NCI-H226 (cell line): Measurements from ENCODE around the gene BPI.
"Not testable (repeated sequence)": the region's sequence is repeated elsewhere in the genome, so short reads cannot be mapped to it uniquely, and the experiment has no call there.

Experiments
- DNase-seq: peaks from one replicate; pipeline ENCODE4 v3.0.0-alpha.2; 2015

BPI gene

DNA sequence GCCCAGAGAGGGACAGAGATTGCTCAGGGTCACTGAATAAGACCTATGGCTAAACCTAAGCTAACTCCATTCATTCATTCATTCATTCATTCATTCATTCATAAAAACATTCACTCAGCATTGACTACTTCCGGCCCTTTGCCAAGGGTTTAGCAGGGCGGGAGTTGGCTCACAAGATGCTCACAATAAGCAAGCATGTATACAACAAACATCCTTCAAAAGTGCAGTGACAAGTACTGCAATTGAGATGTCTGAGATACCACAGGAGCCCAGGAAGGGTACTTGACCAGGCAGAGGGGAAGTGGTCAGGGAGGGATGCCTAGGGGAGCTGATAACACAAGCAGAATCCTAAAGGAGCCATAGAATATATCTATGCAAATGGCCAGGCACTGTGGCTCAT is 25.2 kb upstream of the BPI start:
- no peak for DNase-seq

DNA sequence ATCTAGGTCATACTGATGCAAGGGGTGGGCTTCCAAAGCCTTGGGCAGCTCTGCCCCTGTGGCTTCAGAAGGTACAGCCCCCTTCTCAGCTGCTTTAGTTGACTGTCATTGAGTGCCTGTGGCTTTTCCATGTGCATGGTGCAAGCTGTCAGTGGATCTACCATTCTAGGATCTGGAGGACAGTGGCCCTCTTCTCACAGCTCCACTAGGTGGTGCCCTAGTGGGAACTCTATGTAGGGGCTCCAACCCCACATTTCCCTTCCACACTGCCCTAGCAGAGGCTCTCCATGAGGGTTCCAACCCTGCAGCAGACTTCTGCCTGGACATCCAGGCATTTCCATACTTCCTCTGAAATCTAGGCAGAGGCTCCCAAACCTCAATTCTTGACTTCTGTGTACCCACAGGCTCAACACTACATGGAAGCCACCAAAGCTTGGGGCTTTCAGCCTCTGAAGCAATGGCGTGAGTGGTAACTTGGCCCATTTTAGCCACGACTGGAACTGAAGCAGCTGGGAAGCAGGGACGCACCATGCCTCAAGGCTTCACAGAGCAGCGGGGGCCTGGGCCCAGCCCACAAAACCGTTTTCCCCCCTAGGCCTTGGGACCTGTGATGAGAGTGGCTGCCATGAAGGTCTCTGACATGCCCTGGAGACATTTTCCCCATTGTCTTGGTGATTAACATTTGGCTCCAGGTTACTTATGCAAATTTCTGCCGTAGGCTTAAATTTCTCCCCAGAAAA is 22.6 kb upstream of the BPI start:
- not testable (repeated sequence) for DNase-seq

DNA sequence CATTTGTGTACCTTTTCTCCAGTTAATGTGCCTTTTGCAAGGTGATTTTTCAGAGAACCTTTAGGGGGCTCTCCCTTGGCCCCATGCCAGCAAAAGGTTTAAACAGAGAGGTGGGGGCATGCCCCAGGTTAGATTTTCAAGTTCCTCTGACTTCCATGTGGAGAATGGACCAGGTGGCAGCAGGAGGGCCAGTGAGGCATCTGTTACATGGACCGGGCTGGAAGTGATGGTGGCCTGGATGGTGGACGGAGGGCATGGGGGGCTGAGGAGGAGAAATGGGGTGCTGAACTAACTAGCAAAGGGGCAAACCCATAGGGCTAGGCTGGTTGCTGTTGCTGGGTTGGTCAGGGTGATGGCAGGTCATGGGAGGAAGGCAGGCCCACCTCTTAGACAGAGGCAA is 20.7 kb upstream of the BPI start:
- DNase-seq: no peak

DNA sequence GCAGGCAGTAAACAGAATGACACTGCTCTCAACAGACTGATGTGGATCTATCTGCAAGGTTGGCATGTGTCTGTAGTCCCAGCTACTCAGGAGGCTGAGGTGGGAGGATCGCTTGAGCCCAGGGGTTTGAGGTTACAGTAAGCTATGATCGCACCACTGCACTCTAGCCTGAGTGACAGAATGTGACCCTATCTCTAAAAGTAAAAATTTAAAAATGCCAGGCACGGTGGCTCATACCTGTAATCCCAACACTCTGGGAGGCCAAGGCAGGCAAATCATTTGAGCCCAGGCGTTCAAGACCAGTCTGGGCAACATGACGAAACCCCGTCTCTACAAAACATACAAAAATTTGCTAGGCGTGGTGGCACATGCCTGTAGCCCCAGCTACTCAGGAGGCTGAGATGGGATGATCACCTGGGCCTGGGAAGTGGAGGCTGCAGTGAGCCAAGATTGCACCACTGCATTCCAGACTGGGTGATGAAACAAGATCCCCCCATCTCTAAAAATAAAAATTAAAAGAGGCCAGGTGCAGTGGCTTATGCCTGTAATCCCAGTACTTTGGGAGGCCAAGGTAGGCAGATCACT is 19.8 kb upstream of the BPI start:
- DNase-seq: not testable (repeated sequence)

DNA sequence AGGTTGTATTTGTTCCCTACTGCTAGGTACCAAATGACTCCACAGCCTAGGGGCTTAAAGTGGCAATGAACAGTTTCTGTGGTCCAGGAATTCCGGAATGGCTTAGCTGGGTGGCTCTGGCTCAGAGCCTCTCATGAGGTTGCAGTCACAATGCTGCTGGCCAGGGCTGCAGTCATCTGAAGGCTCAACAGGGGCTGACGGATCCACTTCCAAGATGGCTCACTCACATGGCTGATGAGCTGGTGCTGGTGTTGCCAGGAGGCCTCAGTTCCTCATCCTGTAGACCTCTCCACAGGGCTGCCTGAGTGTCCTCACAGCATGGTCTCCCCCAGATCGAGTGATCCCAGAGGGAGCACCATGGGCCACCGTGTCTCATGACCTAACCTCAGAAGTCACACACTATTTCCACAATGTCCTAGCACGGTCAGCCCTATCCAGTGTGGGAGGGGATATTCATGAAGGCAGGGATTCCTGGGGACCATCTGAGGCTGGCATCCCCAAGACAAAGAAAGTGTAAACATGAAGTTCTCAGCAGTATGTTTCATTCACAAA is 19.0 kb upstream of the BPI start:
- no peak for DNase-seq

DNA sequence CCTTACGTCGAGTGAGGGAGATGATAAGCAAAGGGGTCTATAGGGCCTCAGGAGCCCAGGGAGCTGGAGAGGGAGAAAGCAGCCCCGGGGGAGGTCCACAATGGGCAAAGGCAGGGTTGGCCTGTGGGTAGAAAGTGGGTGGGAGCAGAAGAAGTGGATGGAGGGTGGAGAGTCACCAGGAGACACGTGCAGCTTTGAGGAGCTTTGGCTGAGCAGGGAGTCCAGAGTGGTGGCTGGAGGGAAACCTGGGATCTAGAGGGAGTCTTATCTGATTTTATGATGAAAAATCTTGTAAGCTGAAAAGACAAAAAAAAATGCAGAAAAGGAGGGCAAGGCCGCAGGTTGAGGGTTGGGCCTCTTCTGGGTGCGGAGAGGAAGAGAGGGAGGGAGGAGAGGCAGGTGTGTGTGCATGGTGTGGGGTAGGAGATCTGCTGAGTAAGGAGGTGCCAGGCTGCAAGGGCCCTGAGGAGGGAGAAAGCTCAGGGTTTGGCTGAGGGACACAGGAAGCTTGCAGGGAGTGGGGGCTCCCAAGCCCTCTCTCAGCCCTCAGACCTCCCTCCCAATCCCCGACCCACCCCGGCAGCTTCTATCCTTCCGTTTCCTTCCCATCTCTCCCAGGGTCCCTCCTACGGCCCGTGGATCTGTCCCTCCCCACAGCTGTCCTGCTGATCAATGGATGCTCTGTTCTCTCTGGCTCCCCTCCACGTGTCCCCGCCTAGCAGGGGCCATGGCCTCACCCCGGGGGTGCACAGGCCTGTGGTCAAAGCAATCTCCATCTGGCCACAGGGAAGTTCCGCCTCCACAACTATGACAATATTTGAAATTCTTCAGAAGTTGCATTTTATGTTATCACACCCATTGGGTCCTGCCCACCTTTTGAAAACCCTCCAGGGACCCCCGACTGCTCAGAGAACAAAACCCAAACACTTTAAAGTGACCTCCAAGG is 17.1 kb upstream of the BPI start:
- no peak for DNase-seq

DNA sequence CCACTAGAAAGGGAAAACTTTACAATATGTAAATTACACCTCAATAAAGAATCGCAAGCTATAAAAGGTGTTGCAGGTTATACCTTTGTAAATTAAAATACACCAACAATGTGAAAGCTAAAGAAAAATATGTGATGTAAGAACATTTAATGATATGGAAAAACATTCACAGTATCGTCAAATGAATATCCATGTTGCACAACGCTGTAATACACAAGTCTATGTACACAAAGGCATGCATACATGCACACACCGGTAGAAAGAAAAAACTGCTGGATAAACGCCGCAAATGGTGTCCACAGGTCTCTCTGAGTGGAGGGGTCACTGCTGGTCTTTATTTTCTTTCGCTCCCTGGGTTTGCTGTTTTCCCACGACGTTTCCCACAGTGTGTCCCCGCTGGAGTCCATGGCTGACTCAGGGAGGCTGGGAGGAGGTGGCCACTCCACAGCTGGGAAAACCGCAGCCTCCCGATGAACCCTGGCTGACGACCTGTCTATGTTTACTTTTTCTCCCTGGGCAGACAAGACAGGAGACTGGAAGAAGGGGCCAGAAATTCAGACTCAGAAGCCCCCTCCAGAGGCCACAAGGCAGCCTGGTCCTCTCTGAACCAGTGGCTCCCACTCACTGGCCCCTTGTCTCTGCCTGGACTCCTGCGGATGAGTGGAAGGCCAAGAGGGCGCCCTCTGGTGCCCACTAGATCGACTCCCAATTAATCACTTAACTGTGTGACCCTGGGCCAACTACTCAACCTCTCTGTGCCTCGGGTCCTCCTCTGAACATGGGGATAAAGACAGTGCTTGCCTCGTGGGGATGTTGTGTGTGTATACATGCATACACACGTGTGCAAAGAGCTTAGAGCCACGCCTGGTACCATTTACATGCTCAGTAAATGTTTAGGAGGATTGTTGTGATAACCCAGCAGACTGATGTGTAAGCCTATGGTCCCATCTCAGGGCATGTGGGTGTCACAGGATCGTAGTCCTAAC is 12.8 kb upstream of the BPI start:
- no peak for DNase-seq

DNA sequence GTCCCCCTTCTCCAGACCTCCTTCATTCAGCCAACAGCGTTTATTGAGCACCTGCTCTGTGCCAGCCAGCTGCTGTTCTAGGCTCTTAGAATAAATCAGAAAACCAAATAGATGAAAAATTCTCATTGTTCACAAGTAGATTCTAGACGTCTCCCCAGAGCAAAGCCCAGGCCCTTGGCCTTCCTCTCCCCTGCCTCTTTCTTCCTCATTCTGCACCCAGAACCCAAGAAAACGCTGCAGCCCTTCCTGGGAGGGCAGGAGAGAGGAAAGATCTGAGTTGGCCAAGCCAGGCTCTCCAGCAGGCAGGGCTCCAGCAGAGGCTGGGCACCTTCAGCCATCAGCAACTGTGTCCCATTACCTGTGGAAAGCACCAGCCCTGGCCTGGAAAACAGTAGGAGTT is 12.0 kb upstream of the BPI start:
- DNase-seq: no peak

DNA sequence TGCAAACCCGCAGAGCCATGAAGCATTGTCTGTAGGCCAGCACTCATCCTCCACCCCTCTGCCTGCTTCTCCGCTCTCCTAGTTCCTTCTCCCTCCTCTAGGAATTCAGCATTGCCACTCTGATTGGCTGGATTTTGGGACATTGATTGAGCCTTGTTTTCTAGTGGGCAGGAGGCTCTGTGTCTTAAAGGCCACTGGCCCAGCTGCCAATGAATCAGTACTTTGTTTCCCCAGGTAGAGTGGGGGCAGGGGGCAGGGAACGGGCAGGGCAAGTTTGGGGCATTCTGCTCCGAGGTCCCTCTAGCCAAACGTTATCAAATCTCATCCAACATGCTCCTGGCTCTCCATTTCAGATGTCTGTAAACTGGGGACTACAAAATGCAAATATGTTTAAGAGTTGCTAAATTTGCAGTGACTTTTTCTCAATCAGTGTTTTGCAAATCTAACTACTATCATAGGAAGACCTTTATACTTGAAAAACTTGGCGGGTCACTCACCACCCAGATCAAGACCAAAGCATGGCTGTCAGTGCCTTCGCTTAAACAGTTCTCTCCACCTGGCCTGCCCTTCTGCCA is 10.4 kb upstream of the BPI start:
- DNase-seq: no peak

DNA sequence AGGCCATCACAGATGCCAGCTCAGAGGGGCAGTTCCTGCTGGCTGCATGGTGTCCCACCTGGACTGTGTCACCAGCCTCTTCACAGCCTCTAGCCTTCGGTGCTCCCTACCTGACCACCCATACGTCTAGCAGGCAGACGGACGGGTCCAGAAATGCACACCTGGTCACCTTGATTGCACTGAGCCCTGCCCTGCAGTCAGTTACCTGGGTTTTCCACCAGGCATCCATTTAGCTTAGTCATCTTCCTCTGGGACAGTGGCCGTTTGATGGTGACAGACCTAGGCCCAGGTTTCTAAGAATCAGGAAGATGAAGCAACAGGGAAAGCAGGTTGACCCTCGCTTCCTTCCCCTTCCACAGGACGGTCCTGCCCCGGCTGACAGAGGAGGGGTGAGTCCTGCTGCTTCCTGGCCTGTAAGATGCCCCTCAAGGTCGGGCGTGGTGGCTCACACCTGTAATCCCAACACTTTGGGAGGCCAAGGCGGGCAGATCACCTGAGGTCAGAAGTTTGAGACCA is 9.8 kb upstream of the BPI start:
- no peak for DNase-seq

DNA sequence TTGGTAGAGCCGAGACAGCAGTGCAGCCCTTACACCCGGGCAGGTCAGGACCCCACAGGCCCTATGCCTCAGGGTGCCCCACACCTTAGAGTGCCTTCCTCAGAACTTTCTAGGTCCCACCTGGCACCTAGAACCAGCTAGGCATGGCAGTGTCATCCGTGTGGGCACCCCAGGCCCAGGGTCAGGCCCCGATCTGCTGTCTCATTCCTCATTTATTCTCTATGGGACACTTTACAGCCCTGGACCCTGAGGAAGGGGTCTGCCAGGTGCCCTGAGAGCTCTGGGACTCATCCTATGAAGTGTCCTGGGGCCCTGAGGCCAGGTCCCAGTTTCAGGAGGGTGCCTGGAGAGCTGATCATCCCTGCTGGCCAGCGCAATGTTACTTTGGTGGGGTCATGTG is 8.1 kb upstream of the BPI start:
- DNase-seq: no peak

DNA sequence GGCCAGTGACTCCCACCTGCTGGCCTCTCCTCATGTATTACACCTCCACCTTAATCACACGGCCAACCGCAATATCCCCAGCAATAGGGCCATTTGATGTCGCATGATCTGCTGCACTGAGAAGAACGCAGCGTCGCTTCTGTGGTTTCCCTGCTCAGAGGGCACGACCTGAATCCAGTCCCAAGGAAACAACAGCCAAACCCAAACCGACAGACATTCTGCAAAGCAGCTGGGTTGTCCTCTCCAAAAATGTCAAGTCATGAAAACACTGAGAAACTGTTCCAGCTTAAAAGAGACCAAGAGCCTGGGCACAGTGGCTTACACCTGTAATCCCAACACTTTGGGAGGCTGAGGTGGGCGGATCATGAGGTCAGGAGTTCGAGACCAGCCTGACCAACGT is 7.5 kb upstream of the BPI start:
- no peak for DNase-seq

DNA sequence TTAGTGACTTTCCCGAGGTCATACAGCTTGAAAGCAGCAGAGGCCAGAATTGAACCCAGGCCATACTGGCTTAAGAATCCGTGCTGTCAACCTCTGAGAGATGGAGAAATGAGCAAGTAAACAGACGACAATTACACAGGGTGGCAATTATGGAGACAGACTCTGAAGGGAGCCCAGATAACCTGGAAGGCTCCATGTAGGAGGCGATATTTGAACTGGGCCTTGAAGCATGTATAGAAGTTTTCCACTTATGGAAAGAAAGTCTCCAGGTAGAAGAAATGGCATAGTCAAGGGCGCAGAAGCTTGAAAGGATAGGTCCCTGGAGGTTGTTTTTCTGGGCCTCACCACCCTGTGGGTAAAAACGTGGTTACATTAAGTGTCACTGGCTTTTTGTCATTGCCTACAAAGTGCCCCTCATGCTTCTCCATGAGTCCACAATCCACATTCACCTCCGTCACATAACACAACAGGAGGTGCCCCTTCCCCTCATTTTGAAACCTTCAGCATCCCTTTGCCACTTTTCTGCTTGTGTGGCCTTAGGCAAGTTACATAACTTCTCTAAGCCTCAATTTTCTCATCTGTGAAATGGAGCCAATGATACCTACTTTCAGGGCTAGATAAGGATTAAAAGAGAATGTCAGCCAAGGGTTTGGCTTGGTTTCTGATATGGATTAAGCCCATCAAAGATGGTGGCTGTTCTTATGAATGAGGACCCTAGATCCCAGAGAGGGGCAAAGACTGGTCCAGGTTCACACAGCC is 5.9 kb upstream of the BPI start:
- no peak for DNase-seq

DNA sequence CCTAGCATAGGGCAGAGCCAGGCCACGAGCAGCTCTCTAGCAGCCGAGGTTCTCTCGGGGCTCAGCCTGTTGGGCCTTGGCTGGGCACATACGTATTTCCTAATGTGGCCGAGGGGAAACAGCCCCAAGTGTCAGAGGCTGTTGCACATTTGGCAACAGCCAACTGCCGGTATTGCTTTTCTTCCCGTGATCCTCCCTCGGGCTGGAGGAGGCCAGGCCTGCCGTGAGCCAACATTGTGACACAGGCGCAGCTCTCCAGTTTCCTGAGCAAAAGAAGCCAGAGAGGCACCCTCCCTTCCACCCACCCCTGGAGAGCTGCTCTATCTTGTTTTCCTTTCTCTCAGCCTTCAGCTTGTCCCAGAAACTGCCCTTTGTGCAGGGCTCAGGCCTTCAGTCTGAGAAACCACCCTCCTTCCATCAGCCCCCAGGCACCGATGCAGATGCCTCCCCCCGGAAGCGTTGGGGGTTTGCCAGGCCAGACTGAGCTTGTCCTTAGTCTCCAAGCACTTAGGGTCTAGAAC is 5.1 kb upstream of the BPI start:
- DNase-seq: no peak

DNA sequence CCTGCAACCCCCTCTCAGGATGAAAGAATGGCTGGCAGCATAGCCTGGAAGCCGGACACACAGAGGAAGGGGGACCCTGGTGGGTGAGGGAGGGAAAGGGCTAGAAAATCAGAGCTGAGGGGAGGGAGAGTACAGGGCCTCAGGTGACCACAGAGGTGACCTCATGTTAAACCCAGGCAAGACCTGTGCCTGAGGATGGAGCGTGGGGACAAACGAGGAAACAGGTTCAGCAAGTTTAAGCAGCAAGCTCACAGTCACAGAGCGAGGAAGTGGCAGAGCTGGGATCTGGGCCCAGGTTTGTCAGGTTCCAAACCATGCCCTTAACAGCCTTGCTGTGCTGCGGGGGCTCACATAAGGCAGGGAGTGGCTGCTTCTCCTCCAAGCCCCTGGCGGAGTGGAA is 4.0 kb upstream of the BPI start:
- DNase-seq: no peak

DNA sequence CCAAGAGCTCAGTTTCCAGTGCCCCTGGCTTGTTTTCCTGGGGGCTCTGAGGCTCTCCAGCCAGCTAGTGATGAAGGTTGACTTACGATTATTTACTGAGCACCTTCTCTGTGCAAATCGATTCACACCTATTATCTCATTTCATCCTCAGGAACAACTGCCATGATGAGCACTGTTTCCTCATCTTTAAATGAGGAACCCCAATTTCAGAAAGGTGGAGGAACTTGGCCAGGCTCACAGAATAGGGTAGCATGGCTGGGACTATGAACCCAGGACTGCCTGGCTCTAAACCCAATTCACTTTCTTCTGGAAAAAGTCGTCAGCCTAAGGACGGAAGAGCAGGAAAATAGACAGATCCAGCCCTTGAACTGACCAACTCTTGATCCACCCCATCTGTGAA is 3.5 kb upstream of the BPI start:
- DNase-seq: no peak

DNA sequence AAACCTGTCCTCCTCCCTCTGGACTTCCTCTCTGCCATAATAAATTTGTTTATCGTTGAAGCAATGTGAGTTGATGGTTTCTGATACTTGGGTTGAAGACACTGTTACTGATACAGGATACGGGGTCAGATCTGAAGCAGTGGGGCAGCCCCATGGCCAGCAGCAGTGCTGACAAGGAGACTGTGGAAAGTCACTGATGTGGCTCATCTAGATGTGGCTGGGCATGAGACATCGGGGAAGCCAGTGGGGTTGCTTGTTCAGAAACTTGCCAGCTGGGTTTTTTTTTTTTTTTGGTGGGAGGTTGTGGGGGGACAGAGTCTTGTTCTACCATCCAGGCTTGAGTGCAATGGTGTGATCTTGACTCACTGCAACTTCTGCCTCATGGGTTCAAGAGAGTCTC is 2.6 kb upstream of the BPI start:
- DNase-seq: no peak

DNA sequence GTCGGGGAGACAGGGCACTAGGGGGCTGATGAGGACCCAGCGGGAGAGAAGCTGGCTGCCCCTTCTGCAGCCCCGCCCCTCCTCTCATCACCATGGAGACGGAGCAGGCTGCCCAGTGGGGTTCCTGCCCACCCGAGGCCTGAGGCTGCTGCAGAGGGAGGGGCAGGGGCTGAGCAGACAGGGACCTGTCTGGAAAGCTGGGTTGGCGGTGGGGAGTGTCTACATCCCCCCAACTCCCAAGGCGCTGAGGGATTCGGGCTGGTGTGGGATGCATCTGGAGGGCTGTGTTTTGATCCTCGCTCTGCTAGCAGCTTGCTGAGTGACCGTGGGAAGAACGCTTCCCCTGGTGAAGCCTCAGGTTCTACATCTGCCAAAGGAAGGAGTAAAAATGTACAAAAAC is 1.2 kb upstream of the BPI start:
- no peak for DNase-seq

DNA sequence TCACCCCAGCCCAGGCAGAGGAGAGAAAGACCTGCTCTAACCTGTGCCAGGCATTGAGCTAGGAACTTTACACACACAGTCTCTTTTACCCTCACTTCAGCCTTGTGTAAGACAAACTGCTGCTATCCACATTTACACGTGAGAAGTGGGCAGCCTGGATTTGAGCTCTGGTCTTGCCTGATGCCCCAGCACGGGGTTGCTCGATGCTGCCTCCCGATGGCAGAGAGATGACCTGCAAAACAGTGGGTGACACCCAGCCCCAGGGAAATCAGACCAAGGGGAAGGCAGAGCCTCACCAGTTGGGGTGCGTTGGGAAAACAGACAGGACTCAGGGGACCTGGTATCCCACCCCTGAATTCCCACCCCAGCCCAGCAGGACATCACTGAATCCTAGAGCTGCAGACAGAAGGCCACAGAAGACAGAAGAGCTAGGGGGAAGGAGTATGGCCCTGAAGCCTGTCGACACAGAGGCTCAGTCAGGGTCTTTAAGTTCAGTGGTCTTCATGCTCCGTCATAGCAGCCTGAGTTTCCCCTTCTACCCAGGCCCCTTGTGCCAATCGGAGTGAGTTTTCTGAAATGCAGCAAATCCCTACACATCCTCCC is 990 bp downstream of the BPI start:
- DNase-seq: no peak

DNA sequence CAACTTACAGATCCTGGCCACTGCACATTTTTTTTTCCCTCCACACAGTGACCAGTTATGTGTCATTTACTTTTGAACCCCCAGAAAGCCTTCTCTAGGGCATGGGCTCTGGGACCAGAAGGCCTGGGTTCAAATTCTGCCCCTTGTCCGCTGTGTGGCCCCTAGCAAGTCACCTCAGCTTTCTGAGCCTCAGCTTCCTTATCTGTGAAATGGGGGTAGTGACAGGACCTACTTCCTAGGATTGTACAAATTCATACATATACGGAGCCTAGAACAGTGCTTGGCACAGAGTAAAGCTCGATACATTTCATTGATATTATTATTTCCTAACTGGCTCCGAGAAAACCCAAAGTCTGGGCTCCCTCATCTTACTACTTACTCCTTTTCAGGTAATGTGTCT is 1.6 kb downstream of the BPI start:
- no peak for DNase-seq
